GM19351 (cell line): ENCODE measurements around the gene NEK3.
"Not testable (repeated sequence)": the region's sequence is repeated elsewhere in the genome, so short reads cannot be mapped to it uniquely, and the experiment has no call there.

ENCODE experiments used
- ATAC-seq: cut with Tn5 transposase; IDR thresholded peaks from one replicate; pipeline ENCODE4 v1.9.1; 2021; ENCODE audit warnings: mild to moderate bottlenecking, moderate library complexity; ENCODE audit not compliant: unreplicated experiment

NEK3 gene

DNA sequence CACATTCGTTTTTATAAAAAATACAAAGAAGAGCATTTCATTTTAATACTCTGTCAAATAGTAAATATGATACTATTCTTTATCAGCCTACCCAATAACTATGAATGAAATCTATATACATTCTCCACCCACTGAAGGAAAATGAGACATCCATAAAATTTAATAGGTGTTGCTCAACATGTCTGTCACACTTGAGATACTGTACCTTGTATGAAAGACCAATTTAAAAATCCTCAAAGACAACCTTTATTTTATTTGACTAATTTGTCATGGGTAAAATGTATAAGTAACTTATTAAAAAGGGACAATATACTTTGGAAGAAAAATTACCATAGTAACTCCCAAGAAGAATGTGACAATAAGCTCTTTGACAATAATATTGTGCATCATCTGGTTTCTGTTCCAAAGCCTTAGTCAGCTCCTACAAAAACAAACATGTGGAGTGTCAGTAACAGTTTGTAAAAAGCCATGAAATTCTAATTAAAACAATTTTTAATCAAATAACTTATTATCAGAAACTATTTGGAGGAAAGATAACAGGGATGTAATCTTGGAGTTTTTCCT is 11.5 kb upstream of the NEK3 start:
- ATAC-seq, result not testable (repeated sequence)

DNA sequence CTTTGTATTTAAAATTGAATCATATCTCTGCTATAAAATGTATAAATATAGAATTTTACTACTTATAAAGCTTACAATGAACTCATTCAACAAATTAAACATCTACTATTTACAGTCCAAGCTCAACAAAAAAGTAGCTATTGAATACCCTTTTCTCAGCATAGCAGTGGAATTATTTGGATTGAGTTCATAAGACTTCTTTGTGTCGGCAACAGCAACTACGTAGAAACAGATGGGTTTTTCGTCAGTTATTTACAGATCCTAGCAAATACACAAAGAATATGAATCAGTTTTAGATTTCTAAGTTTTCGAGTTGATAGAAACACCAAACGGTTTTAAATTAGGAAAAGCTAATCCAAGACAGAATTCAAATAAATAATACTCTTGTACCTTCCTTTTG is 10.4 kb upstream of the NEK3 start:
- ATAC-seq, result no peak

DNA sequence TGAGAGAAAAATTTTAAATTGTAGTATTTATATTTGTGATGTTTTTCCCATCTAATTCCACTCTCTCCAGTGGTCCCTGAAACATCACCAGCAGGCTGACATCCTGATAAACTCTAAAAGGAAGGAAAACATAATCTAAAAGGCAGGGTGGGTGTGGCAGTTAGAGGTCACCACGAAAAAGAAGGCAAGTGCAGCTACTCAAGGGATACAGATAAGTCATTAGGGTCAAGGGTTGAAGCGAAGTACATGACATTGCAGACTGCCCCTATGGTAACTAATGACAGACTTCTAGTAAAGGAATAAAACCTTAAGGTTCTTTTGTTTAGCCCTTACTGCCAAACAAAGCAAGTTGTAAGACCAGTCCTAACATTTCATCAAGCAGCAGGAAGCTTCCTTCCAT is 6.0 kb upstream of the NEK3 start:
- no peak for ATAC-seq

DNA sequence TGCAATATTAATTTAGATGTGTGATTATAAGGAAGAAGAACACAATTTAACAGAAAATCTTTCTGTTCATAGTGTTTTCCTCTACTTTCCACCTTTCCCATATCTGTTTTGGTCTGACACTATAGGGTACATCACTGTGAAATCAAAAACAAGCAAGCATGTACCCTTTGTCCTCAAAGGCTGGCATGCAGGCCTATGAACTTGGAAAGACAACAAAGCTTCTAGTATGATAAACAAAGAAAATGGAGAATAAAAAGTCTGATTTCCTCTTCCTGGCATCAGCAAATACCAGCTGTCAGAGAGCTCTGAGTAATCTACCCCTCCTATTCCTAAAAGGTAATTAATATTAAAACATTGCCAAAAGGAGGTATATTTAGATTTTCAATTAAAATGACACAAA is 5.6 kb upstream of the NEK3 start:
- ATAC-seq, result no peak

DNA sequence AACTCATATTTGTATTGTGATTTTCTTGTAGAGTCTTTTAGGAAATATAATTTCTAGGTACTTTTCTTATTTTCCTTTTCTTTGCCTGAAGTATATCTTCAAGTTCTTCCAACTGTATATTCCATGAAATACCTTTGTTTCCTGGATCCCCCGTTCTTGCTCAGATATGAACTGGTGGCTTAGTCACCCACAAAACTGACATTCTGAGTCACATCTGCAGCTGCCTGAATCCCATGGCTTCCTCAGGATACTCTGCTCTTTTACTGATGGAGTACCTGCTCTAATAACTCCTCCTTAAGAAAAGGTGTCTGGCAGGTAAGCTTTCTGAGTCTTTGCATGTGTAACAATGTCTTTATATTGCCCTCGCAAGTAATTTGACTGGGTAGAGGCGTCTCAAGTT is 4.5 kb upstream of the NEK3 start:
- not testable (repeated sequence) for ATAC-seq

DNA sequence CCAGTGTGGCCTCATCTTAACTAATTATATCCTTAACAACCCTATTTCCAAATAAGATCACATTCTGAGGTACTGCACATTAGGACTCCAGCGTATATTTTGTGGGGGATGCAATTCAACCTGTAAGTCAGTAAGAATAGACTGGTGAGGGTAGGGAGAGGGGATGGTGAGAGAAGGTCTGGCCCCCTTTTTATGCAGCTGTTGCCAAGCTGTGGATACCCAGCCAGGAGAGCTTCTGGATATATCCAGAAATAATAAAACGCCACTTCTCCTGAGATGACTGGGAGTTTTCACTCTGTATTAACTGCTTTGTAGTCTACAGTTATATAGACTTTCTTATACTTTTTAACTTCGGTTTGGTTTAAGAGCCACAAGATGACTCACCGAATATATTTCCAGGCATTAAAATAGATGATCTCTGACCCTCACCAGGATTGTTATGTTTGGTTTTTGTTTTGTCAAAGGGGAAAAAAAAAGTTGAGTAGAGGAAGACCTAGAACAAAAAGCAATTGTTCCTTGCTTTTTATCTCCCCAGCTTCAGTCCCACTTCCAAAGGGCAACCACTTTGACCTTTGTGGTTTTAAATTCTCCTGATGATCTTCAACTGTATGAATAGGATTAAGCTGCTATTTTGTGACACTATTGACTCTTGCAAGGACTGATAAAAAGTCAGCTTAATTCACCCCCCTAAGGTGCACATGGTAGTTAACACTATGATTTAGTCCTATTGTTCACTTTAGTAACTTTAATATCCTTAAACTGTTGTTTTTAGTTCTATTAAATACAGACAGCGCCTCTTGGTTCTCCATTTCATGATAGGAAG is 3.1 kb upstream of the NEK3 start:
- ATAC-seq, result no peak

DNA sequence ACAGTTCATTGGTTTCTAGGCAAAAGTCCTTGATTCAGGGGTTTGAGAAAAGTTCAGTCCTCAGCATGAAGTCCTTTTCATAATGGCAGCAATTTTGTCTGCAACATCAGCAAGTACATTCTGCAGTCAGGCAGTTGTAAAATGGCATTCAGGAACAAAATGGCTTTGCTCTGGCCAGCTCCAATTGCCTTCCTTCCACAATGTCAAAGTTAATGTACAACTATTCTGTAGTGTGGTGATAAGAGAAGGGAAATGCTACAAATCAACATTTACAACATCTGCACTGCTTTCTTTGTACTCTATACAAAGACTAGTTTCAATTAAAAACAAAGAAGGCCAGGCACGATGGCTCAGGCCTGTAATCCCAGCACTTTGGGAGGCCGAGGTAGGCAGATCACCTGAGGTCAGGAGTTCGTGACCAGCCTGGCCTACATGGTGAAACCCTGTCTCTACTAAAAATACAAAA is 1.8 kb upstream of the NEK3 start:
- no peak for ATAC-seq

DNA sequence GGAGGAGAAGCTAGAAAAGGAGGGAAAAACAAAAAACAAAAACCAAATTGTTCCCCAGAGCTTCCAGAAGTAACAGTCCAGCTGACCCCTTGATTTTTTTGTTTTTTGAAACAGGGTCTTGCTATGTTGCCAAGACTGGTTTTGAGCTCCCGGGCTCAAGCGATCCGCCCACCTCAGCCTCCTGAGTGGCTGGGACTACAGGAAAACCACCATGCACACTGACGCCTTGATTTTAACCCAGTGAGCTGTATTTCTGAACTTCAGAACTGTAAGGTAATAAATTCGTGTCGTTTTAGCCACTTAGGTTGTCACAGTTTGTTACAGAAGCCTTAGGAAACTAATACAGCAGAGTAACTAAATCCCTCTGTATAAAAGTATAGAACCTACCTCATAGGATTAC is 1.1 kb upstream of the NEK3 start:
- no peak for ATAC-seq

DNA sequence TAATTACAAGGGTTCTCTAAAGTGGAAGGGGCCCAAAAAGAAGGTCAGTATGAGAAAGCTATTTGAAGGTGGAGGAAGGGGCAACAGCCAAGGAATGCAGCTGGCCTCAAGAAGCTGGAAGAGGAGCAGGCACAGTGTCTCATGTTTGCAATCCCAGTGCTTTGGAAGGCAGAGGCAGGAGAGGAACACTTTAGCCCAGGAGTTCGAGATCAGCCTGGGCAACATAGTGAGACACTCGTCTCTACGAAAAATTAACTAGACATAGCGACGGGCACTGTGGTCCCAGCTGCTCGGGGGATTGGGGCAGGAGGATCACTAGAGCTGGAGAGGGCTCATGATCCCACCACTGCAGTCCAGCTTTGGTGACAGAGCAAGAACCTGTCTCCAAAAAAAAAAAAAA is 656 bp upstream of the NEK3 start:
- no peak for ATAC-seq

DNA sequence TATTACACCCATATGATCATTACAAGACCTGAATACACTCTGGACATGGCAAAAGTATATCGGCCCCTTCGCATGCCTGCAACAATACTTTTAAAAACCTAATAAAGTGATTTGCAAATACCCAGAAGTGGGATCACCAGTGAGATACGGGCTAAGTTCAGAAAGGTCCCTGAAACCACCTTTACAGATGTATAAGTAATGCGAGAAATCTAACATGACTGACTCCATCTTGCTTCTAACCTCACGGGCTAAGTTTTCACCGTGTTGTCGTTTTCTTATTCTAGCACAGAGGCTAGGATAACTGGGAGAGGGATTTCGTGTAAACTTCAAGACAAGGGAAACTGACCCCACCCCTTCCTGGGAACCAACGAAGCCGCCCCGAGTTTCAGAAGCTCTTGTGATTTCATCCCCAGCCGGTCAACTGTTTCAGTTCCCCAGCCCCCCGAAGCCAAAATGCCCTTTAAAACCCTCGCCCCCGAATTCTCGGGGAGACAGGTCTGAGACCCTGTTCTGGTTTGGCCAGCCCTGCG is 703 bp downstream of the NEK3 start:
- ATAC-seq, result peak; percentile 36

DNA sequence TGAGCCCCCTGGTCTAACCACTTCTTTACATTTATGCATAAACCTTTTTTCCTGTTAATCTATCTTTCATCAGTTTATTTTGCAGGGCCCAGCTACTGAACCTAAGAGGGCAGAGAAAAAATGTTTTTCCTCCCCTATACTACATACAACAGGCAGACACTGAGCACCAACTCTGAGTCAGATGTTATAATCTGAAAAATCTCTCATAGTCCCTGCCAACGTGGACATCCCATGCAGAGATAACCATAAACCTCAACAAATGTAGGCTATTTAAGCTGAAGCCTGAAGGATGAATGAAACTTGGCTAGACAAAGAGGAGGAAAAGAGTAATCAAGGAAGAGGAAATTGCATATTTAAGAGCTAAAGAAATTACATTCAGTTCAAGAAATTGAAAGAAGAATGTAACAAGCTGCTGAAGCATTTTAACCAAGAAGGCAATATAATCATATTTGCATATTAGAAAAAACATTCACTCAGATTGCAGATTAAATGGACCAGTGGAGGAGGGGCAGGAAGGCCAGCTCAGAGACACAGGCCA is 2.6 kb downstream of the NEK3 start:
- no peak for ATAC-seq

DNA sequence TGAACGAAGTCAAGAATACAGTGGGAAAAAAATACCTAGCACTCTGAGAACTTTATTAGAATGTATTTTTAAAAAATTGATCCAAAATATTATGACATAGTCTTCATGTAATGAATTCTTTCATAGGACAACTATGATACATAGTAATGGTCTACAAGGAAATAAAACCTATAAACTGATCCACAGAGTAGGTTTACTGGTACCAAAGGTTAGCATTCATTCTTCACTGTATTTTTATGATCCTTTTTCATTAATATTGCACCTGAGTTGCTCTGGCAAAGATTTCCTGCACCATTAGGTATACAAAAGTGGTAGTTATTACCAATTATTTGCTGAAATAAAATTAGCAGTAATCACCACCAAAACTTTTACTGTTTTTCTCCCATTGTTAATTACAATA is 4.2 kb downstream of the NEK3 start:
- ATAC-seq, result no peak

DNA sequence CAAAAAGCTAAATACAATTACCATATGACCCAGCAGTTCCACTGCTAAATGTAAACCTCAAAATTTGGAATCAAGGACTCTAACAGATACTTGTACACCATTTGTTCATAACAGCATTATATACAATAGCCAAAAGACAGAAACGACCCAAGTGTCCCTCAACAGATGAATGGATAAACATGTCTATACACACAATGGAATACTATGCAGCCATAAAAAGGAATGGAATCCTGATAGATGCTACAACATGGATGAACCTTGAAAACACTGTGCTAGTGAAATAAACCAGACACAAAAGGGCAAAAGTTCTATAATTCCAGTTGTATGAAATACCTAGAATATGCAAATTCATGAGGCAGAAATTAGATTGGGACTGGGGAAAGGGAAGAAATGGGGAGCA is 12.2 kb downstream of the NEK3 start:
- ATAC-seq, result no peak

DNA sequence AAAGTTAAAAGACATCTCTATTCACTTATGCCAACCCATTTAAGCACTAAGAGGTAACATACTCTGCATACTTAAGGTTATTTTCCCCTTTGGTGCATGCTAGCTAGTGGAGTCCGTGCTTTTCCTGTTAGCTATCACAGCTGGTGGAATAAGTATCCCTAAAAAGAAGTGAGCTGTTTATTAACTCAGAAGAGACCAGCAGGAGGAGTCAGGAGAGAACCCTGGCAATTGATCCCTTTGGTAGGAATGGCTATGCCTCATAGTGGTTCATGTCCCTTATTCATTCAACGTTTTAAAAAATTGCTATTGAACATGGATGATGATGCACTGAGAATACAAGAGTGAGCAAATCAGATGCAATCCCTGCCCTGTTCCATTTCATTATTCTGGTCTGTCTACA is 18.1 kb downstream of the NEK3 start:
- no peak for ATAC-seq

DNA sequence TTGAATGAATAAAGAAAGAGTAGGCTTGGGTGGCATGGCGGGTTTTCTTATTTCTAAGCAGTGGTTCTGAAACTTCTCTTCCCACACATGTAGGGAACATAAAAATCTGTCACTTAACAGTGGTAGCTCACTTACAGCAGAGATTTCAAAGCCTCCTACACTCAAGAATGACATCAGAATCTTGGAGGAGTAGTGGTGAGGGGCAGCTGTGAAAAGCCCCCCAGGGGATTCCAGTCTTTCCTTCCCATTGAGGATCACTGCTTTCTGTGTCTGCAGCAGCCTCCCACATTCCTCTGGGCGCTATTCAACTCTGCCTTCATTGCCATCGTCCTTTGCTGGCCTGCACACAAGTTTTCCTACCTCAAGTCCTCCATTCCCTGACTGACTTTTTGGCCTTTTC is 21.9 kb downstream of the NEK3 start:
- no peak for ATAC-seq

DNA sequence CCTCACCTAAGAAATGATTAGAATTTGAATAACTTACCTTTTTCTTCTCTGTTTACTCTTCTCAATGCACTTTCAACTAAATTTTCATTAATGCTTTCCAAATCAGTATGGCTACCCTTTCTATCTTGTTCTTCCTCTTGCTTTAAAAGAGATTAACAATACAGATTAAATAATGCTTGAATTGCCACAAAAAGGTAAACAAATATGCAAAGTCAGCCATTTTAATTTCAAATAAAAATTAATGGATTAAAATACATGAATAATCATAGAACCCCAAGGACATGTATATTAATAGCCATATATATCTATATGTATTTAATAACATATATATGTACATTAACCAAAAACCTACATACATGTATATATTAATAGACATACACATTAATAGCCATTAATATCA is 22.6 kb downstream of the NEK3 start:
- no peak for ATAC-seq

DNA sequence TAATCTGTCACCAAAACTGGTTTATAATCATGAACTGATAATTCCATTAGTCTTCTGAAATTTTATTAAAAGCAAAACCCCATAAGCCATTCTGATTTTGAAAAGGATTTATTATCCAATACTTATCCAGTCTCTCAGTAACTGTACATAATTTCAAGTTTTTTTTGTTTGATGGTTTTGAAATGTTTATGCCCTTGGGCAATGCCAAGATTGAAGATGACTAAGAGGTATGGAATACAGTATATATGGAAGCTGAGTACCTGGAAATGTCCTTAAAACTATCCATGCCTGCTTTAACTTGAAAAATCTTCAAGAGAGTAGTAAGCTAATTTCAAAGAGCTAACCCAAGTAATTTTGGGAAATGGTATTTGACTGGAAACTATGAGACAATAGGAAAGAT is 28.8 kb downstream of the NEK3 start:
- ATAC-seq, result no peak

DNA sequence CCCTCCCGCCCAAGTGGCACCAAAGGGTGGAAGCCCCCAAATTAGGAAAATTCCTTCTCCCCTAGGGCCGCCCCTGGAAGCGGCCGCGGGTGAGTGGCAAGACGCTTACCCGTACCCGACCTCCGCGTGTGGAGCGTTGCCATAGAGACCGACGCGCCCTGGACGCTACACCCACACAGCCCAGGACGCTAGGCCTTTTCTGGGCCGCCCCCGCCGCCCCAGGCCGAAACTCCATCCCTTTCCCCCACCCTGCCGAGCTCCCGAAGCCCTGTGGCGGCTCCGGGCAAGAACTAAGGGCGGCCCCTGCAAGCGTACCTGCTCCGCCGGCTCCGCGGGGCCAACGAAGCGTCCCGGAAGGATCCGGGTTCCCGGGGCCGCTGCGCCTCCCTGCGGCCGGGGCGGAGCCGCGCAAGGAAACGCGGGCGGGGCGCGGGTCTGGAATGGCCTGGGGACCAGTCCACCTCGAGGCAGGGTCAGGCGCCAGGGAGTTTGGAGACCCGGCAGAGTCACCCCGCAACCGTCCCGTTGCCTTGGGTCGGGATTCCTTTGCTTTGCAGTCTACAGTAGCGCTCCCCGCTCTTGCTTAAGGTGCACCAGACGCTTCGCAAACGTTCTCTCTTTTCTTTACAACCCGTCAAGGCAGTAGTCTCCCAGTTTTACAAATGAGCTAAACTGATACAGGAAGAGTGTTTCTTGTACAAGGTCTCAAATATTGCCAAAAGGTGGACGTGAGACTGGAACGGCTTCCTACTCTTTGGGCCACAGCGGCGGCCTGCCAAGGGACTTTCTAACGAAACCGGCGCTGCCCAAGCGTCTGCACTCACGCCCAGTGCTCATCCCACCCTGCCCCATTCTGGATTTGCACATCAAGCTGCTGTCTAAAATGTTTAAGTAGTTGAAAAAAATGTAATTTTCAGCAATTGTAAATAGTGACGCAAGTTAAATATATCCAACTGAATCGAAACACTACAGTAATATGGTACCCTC is 30.4 kb downstream of the NEK3 start, which contains the start of gene NEK5:
TSS of gene NEK5 (minus strand) at position 360 of the 987 bp plus-strand sequence. CDS start 1,591 bp downstream, outside the sequence.
- ATAC-seq, result peak; percentile 68

DNA sequence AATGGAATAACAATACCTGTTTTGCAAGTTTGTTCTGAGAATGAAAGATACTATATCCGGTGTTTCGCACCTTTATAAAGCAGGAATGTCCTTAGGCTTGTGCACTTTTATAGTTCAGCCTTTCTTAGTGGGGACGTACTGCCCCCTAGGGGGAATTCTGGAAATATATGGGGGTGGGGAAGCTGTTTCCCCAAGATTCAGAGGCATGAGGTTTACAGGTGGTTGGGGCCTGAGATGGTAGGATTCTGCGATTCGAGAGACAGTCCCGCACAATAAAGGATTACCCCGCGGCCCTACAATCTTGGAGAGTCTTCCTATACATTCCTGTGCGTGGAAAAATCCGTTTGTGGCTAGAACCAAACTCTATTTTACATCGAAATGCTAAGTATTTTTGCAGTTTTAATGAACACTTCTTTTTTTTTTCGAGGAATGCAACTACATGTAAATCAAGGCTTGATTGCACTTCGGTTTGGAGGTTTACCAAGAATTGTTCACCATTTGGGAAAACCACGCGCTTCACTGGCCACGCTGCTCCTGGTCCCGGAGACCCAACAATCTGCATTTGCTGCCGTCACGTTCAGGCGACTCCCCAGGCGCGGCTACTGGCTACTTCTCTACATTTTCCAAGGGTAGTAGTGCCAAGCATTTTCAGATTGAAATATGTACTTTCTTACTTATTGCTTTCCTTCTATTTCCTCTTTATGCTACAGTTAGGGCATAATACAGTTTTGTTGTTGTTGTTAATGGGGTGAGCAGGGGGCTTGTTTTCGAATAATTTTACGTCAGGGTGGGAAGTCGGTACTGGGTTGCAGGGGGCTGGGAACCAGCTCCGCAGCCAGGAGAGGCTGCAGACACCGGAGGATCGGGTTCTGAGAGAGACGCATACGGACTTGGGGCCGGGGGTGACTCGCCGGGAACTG is 31.4 kb downstream of the NEK3 start:
- peak; percentile 69 for ATAC-seq

DNA sequence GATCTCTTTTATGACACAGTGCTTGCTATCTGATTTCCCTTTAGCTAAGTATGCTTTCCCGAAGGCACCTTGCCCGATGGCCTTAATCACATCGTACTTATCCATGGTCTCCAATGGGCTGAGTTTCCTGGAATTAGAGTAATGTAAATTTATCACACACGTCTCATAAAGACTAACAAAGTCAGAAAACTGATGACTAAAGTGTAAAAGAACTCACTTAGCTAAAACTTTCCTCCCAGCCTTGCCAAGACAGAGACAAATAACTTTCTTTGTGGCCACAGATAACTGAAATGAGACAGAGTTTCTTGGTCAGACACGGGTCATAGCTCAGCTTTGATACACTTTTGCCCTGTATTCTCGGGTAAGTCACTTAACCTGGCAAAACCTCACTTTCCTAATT is 32.0 kb downstream of the NEK3 start:
- ATAC-seq, result peak; percentile 34
